HG02610 (cell line): ENCODE results near the gene EN2.

Source experiments
- ATAC-seq: cut with Tn5 transposase; IDR thresholded peaks from one replicate; pipeline ENCODE4 v1.9.1; 2021; ENCODE audit warnings: mild to moderate bottlenecking, moderate library complexity; ENCODE audit not compliant: unreplicated experiment

The EN2 gene

DNA sequence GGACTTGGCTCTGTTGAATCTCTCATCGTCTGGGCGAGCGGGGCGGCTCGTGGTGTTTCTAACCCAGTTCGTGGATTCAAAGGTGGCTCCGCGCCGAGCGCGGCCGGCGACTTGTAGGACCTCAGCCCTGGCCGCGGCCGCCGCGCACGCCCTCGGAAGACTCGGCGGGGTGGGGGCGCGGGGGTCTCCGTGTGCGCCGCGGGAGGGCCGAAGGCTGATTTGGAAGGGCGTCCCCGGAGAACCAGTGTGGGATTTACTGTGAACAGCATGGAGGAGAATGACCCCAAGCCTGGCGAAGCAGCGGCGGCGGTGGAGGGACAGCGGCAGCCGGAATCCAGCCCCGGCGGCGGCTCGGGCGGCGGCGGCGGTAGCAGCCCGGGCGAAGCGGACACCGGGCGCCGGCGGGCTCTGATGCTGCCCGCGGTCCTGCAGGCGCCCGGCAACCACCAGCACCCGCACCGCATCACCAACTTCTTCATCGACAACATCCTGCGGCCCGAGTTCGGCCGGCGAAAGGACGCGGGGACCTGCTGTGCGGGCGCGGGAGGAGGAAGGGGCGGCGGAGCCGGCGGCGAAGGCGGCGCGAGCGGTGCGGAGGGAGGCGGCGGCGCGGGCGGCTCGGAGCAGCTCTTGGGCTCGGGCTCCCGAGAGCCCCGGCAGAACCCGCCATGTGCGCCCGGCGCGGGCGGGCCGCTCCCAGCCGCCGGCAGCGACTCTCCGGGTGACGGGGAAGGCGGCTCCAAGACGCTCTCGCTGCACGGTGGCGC is at the start of gene EN2:
TSS of gene EN2 (plus strand) at position 19 of the 767 bp plus-strand sequence. CDS start at position 268, 249 bp downstream.
- no peak for ATAC-seq

GRCh38 chr7:155408651-155409586 is 49.0 kb upstream of the EN2 start:
- ATAC-seq = no peak

GRCh38 chr7:155409980-155410379 is 47.9 kb upstream of the EN2 start:
- no peak for ATAC-seq

DNA sequence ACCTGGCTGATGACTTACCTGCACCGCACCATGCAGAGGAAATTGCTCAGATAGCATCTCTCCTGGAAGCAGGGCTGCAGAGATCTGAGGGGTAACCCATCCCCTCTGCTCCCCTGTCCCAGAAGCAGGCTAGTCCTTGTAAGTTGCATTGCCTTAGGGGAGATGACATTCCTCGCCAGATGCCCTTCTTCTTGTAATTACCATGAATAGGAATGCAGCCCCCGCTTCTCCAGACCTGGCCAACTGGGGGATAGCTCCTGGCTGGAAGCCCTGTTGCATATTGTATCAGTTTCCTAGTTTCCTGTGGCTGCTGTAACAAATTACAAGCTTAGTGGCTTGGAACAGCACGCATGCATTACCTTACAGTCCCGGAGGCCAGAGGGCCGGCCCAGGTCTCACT is 47.5 kb upstream of the EN2 start:
- ATAC-seq = no peak

DNA sequence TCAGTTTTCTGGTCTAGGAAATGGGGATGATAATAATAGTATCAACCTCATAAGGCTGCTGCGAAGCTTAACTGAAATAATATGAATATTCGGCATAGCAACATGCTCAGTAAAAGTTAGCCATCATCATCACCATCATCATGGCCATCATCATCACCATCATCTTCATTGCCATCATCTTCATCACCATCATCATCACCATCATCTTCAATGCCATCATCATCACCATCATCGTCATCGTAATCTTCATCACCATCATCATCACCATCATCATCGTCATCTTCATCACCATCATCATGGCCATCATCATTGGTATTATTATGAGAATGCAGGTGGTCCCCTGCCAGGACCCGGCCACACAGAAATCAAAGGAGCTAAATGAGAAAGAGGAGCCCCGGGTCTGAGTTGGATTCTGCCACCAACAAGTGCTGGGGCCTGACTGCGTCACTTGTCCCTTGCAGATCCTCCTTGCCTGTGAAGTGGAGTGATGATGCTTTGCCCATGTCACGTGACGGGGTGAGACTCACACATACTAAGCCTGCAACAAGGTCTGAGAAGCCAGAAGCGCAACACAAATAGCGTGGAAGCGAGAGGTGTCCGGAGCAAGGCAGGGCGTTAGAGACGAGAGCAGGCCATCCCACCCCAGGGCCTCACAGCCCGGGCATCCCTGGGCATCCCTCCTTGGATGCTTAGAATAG is 46.1 kb upstream of the EN2 start:
- no peak for ATAC-seq

DNA sequence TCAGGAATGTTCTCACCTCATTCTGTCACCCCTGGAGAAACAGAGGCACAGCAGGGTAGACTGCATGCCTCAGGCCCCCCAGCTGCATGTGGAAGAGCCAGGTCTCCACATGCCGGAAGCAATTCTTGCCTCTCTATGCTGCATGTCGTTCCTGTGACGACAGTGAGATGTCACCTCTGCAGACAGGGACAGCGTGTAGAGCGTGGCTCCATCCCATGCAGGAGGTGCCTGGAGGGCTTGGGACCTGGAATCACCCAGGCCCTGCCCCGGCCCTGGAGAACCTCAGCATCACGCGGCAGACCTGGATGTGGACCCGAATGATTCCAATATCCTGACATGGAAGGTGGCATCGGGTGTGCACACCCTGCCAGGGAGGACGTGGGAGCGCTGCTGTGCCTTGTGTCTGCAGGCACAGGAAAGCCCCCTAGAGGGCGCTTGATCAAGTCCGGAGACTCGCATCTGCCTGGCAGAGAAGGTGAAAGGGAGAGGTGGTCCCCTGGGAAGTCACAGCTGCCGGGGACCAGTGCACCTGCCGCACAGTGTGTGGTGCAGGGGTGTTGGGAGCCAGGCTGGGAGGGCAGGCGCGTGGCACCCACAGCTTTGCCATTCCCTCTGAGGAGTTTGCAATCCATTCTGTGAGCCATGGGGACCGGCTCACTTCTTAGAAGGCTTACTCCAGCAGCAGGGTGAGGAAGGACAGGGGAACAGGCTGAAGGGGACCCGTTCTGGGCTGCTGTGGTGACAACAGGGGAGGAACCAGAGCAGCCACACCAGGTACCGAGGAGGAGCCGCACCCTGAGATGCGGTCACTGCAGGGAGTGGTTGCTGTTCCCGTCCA is 45.3 kb upstream of the EN2 start:
- ATAC-seq = peak; percentile 74

- no peak for ATAC-seq
Observed at GRCh38 chr7:155414547-155415492, 43.1 kb upstream of the EN2 start.

DNA sequence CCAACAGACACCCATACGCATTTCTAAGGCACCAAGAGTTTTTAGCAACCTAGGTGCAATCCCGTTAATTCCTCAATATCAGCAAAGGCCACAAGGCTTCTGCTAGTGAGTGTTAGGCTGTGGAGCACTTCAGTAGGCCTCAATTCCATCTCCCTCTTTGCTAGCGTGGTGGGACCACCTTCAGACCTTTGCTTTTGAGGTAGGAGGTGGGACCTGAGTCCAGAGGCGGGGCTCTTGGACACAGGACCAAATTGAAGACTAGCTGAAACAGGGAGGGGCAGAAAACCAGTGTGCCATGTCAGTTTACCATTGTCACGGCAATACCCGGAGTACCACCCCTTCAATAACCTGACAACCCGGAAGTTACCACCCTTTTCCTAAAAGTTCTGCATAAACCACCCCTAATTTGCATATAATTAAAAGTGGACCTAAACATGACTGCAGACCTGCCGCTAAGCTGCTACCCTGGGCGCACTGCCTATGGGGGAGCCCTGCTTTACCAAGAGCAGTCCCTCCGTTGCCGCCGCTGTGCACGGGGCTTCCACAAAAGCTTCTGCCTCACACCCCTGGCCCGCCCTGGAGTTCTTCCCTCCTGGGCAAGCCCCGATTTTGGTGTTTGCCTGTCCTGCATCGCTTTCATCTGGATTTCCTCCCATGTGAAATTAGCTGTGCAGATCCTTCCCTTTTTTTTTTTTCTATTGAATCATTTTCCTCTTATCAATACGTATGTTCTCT is 41.1 kb upstream of the EN2 start:
- no peak for ATAC-seq

GRCh38 chr7:155418304-155418703 is 39.6 kb upstream of the EN2 start:
- ATAC-seq = no peak

- ATAC-seq = no peak
Observed at GRCh38 chr7:155418941-155419755, 38.8 kb upstream of the EN2 start.

- no peak for ATAC-seq
Observed at GRCh38 chr7:155420116-155420515, 37.8 kb upstream of the EN2 start.

- no peak for ATAC-seq
Observed at GRCh38 chr7:155422151-155422550, 35.8 kb upstream of the EN2 start.

- no peak for ATAC-seq
Observed at GRCh38 chr7:155422599-155423336, 35.2 kb upstream of the EN2 start.

DNA sequence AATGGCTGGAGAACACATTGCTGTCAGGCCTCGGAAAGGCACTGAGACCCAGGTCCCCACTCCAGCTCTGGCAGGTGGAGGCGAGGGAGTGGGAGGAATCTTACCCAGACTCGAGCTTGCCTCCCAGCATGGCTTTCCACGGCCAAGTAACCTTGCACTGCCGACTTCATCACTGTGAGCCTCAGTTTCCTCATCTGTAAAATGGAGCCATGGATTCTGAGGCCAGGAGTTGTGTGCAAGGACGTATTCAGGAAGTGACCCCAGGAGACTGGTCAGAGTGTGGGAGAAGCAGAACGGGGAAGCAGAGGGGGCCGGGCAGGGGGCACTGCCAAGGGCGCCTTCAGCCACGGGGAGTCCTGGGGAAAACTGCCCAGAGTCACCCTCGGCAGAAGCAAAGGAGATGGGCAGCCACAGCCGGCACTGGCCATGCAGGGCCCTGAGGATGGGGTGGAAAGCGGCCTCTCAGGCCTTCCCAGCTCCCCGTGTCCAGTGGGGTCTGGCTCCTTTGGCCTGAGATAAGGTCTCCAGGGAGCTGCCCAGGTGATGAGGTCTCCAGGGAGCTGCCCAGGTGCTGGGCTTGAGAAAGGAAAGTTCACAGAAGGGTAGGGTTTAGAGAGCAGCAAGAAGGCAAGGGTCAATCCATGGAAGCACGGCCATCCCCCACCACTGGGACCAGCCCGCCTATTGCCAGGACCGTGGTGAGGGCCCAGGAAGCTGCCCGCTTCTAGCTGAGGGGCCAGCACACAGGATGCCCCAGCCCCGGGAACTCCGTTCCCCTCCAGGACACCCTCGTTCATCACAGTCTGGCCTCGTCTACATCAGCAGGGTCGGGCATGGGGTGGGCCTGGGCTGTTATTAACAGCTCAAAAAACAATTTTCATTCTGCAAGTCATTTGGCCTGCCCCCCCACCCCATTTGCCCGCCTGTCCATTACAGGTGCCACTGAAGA is 34.3 kb upstream of the EN2 start:
- no peak for ATAC-seq

GRCh38 chr7:155424301-155425010 is 33.5 kb upstream of the EN2 start:
- no peak for ATAC-seq

GRCh38 chr7:155425011-155425340 is 33.0 kb upstream of the EN2 start:
- no peak for ATAC-seq
